ENCODE measurements around the gene ITIH4. TPM values are rescaled to one million over a fixed set of nuclear protein-coding genes. Genes with fewer than 3 reads are reported as not detected.

ITIH4 gene
- total RNA-seq, 3 donors from 2014 or later: 5.6 to 9.5 (median 5.8) TPM

DNA sequence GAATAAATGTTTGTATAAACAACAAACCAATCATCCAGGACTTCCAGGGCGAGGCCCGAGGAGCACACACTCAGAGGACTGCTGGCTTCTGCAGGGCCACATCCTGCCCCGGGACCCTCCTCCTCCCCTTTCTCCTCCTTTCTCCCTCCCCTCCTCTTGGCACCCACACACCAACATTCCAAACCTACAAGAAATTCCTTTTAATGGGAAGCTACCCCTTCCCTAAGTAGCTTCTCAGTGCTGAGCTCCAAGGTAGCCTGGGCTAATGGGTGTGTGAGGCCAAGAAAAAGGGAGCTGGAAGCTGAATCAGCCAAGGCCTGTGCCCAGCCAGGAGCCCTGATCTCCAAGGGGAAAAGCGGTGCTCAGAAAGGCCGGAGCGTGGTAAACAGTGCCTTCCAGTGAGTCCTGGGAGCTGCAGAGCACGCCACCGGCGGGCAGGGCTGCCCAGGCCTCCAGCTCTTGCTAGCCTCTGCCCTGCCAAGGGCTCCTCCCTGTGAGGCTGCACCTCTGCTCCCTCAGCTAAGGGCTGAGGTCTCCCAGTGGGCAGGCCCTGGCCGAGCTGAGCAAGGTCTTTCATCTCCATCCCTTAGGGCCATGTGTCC, 32.0 kb downstream of the ITIH4 start:
- Histone ChIP-seq H3K4me1 (no peaks in the 10 kb centered on the region), H3K27ac (no peak overlapping the region), H3K4me3 (no peak overlapping the region), H3K36me3 (no peaks in the 10 kb centered on the region), H3K27me3 (no peaks in the 10 kb centered on the region), H3K9me3 (no peaks in the 10 kb centered on the region)
- no peak for DNase-seq (ENCODE audit: low spot score in 2 of 2)
- intact Hi-C loops (cut with DNase I; ENCODE audit: low total_unique reads): no loop called here
- no peak for TF ChIP-seq CTCF (IDR thresholded peaks at IDR 0.05)
- no peak for TF ChIP-seq POLR2AphosphoS5 (IDR thresholded peaks at IDR 0.05)
- no peak for TF ChIP-seq POLR2A (IDR thresholded peaks at IDR 0.05)

DNA sequence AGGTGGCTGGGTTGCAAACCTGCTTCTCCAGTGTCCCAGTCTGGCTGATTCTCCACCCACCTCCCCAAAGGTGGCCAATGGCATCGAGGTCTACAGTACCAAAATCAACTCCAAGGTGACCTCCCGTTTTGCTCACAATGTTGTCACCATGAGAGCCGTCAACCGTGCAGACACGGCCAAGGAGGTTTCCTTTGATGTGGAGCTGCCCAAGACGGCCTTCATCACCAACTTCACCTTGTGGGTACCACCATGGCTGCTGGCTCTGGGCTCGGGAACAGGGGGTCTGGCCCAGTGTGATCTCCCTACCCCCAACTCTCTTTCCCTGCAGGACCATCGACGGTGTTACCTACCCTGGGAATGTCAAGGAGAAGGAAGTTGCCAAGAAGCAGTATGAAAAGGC, 34.1 kb downstream of the ITIH4 start:
- Histone ChIP-seq H3K27me3 (no peaks in the 10 kb centered on the region), H3K9me3 (no peaks in the 10 kb centered on the region), H3K27ac (no peak overlapping the region), H3K4me3 (no peak overlapping the region), H3K4me1 (no peaks in the 10 kb centered on the region), H3K36me3 (no peaks in the 10 kb centered on the region)
- intact Hi-C loops (cut with DNase I; ENCODE audit: low total_unique reads): no loop called here
- TF ChIP-seq POLR2AphosphoS5 (IDR thresholded peaks at IDR 0.05) (no peak), CTCF (IDR thresholded peaks at IDR 0.05) (no peak), POLR2A (IDR thresholded peaks at IDR 0.05) (no peak)
- no peak for DNase-seq (ENCODE audit: low spot score in 2 of 2)

GRCh38 chr3:52795298-52795900, 35.1 kb downstream of the ITIH4 start:
- no peak for DNase-seq (ENCODE audit: low spot score in 2 of 2)
- H3K4me3 ChIP-seq: no peak overlapping the region
- H3K9me3 ChIP-seq: no peaks in the 10 kb centered on the region
- H3K27ac ChIP-seq: peak overlapping the region in 1 of 2 donors; percentile 52
- intact Hi-C loops (cut with DNase I; ENCODE audit: low total_unique reads): no loop called here
- no peak for TF ChIP-seq POLR2AphosphoS5 (IDR thresholded peaks at IDR 0.05)
- TF ChIP-seq CTCF (IDR thresholded peaks at IDR 0.05): no peak
- no peak for TF ChIP-seq POLR2A (IDR thresholded peaks at IDR 0.05)
- no peaks in the 10 kb centered on the region for H3K27me3 ChIP-seq
- H3K36me3 ChIP-seq: no peaks in the 10 kb centered on the region
- H3K4me1 ChIP-seq: no peaks in the 10 kb centered on the region

DNA sequence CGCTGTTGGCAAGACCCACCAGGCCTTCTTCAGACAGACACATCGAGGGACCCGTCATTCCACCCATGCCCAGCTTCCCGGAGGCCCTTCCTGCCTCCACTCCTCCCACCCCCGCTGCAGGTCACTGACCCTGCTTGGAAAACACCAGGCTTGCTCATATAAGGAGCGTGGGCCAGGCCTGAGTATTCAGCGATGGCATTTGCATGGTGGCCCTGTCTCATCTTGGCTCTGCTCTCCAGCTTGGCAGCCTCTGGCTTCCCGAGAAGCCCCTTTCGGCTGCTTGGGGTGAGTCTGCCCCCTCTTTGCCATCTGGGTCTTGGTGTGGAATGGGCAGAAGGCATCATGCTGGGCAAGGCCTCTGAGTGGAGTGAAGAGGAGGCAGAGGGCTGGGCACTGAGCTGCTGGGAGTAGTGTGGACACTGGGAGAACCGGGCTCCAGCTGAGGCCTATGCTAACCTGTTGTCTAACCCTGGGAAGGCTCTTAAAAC, 35.8 kb downstream of the ITIH4 start, which contains the start of gene ITIH3:
Gene ITIH3 (plus strand): TSS at position 185 of the 488 bp plus-strand sequence. CDS start 8 bp downstream, at position 193.
- no peaks in the 10 kb centered on the region for H3K36me3 ChIP-seq
- TF ChIP-seq POLR2A (IDR thresholded peaks at IDR 0.05) (no peak), POLR2AphosphoS5 (IDR thresholded peaks at IDR 0.05) (no peak), CTCF (IDR thresholded peaks at IDR 0.05) (no peak)
- DNase-seq (ENCODE audit: low spot score in 2 of 2): no peak
- H3K9me3 ChIP-seq: no peaks in the 10 kb centered on the region
- H3K27ac ChIP-seq: peak within 1 kb of the TSS in 1 of 2 donors; percentile 52
- H3K4me3 ChIP-seq: no peak within 1 kb of the TSS
- intact Hi-C loops (cut with DNase I; ENCODE audit: low total_unique reads): no loop called here
- no peaks in the 10 kb centered on the region for H3K4me1 ChIP-seq
- no peaks in the 10 kb centered on the region for H3K27me3 ChIP-seq

Measured in breast epithelium (tissue), 4 donors.